SK-N-MC (cell line): ENCODE measurements around the gene NRSN1.

Source experiments
- EZH2 ChIP-seq: fragments of 200-600 bp; sonication (generic); IDR thresholded peaks from one replicate; pipeline ENCODE4 v1.6.1; 2017; ENCODE audit warnings: antibody characterized with exemption
- POLR2AphosphoS5 ChIP-seq: IDR thresholded peaks from 2 replicates; pipeline ENCODE4 v1.6.1; 2012; ENCODE audit warnings: mild to moderate bottlenecking, low read depth, low read length, borderline replicate concordance

- TF ChIP-seq POLR2AphosphoS5 (no peak), EZH2 (no peak)
These were observed 19.7 kb downstream of the NRSN1 start for GRCh38 chr6:24145690-24146131.
